Ishikawa (cell line): Measurements from ENCODE around the gene ST14.

ENCODE experiments used
- CEBPB ChIP-seq: IDR thresholded peaks from 2 replicates; pipeline ENCODE4 v1.6.1; 2012
- CREB1 ChIP-seq: IDR thresholded peaks from 2 replicates; pipeline ENCODE4 v1.6.1; 2012; ENCODE audit warnings: low read depth
- EGR1 ChIP-seq: IDR thresholded peaks from 2 replicates; pipeline ENCODE4 v1.6.1; 2012
- EP300 ChIP-seq: IDR thresholded peaks from 2 replicates; pipeline ENCODE4 v1.6.1; 2012; ENCODE audit warnings: borderline replicate concordance
- NFIC ChIP-seq: IDR thresholded peaks from 2 replicates; pipeline ENCODE4 v1.6.1; 2012
- RAD21 ChIP-seq: IDR thresholded peaks from 2 replicates; pipeline ENCODE4 v1.6.1; 2012; ENCODE audit warnings: low read depth
- USF1 ChIP-seq: IDR thresholded peaks from 2 replicates; pipeline ENCODE4 v1.6.1; 2012
- TF ChIP-seq, protein P1 (sequence below): IDR thresholded peaks from 2 replicates; pipeline ENCODE4 v1.6.1; 2012; ENCODE audit warnings: low read depth, mild to moderate bottlenecking
- TF ChIP-seq, protein P2 (sequence below): IDR thresholded peaks from 2 replicates; pipeline ENCODE4 v1.6.1; 2012

DNA sequence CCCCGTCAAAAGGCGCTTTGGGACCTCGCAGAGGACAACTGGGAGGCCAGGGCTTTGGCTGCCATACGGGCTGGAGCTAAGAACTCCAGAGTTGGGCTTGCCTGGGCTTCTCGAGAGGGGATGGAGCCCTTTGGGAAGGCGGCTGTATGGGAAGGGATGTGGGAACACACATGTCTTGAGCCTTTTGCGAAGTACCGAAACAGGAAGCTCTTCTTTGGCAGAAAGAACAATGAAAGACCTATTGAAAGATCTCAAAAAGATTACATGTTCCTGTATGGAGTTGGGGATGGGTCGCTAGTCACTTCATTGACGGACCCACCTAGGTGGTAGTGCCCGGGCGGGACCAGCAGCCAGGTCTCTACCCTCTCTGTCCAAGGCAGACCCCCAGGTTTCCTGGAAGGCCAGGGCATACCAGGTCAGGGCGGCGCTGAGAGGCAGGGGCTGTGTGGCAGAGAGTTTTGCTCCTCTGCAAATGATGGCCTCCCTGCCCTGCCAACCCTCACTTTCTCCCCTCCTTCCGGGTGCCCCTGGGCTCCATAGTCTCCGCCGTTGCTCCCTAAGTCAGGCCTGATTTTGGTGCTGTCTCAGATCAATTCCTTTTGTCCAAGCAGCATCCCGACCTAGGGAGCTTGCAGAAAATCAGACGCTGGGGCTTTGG is 1.0 kb downstream of the ST14 start:
- TF ChIP-seq USF1 (no peak), CREB1 (no peak), CEBPB (no peak), EP300 (no peak), NFIC (no peak), RAD21 (no peak), EGR1 (no peak)
- TF ChIP-seq, protein P1, sequence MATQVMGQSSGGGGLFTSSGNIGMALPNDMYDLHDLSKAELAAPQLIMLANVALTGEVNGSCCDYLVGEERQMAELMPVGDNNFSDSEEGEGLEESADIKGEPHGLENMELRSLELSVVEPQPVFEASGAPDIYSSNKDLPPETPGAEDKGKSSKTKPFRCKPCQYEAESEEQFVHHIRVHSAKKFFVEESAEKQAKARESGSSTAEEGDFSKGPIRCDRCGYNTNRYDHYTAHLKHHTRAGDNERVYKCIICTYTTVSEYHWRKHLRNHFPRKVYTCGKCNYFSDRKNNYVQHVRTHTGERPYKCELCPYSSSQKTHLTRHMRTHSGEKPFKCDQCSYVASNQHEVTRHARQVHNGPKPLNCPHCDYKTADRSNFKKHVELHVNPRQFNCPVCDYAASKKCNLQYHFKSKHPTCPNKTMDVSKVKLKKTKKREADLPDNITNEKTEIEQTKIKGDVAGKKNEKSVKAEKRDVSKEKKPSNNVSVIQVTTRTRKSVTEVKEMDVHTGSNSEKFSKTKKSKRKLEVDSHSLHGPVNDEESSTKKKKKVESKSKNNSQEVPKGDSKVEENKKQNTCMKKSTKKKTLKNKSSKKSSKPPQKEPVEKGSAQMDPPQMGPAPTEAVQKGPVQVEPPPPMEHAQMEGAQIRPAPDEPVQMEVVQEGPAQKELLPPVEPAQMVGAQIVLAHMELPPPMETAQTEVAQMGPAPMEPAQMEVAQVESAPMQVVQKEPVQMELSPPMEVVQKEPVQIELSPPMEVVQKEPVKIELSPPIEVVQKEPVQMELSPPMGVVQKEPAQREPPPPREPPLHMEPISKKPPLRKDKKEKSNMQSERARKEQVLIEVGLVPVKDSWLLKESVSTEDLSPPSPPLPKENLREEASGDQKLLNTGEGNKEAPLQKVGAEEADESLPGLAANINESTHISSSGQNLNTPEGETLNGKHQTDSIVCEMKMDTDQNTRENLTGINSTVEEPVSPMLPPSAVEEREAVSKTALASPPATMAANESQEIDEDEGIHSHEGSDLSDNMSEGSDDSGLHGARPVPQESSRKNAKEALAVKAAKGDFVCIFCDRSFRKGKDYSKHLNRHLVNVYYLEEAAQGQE: no peak
- TF ChIP-seq, protein P2, sequence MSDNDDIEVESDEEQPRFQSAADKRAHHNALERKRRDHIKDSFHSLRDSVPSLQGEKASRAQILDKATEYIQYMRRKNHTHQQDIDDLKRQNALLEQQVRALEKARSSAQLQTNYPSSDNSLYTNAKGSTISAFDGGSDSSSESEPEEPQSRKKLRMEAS: no peak
